Naive thymus-derived CD8-positive, alpha-beta T cell (primary cell): ENCODE measurements around the gene MLLT1. TPM values are rescaled to one million over a fixed set of nuclear protein-coding genes. Genes with fewer than 3 reads are reported as not detected.
"Not testable (repeated sequence)": the region's sequence is repeated elsewhere in the genome, so short reads cannot be mapped to it uniquely, and the experiment has no call there.

Experiments
- ATAC-seq, 2 donors: fragments of 150-1000 bp; cut with Tn5 transposase in 1 of 2; sonication (Bioruptor Pico), chemical (Tn5 transposase) in 1 of 2; 1 replicate in 1 of 2; 2 replicates in 1 of 2; pipeline ENCODE4 v1.10.0; 2021; ENCODE audit warnings: mild to moderate bottlenecking in 2 of 2, moderate library complexity in 2 of 2
- POLR2A ChIA-PET: fragments of 350-600 bp; sonication (Branson Sonifier 250); formaldehyde crosslinking; loops from one replicate; lab custom pipeline; 2021; ENCODE audit warnings: antibody characterized with exemption; lab: Charles Lee
- DNase-seq, 10 donors: peaks; one replicate each; pipeline versions ENCODE4 v3.0.0 to v3.0.0-alpha.2; 2020 to 2022
- H3K27ac Mint-ChIP-seq, 10 donors: one replicate each; pipeline ENCODE4 v1.8.0; 2020 to 2022; ENCODE audit warnings: mild to moderate bottlenecking in 10 of 10, mixed read lengths in 10 of 10, moderate library complexity in 4 of 10, inconsistent platforms in 1 of 10
- H3K27me3 Mint-ChIP-seq, 5 donors: one replicate each; pipeline ENCODE4 v1.8.0; 2021 to 2022; ENCODE audit warnings: mixed read lengths in 5 of 5
- H3K36me3 Mint-ChIP-seq, 3 donors: one replicate each; pipeline ENCODE4 v1.8.0; 2020 to 2022; ENCODE audit warnings: mixed read lengths in 3 of 3, mild to moderate bottlenecking in 2 of 3, inconsistent platforms in 1 of 3
- H3K4me1 Mint-ChIP-seq, 4 donors: one replicate each; pipeline ENCODE4 v1.8.0; 2021 to 2022; ENCODE audit warnings: mixed read lengths in 4 of 4
- H3K4me3 Mint-ChIP-seq, 10 donors: one replicate each; pipeline ENCODE4 v1.8.0; 2020 to 2022; ENCODE audit warnings: mild to moderate bottlenecking in 10 of 10, mixed read lengths in 10 of 10, moderate library complexity in 6 of 10, inconsistent platforms in 1 of 10
- H3K9me3 Mint-ChIP-seq, 9 donors: one replicate each; pipeline ENCODE4 v1.8.0; 2020 to 2022; ENCODE audit warnings: mixed read lengths in 9 of 9, mild to moderate bottlenecking in 3 of 9, inconsistent platforms in 1 of 9, moderate library complexity in 1 of 9
- polyA plus RNA-seq, 3 donors: library from polyadenylated mRNA; unstranded; fragments of 300-500 nt; fragmentation: Illumina TruSeq; gene quantifications; one replicate each; pipeline ENCODE4 v1.2.3, GENCODE V29; 2021
- total RNA-seq, 8 experiments: library from RNA in 2 of 8; stranded (reverse) in 2 of 8; gene quantifications; one replicate each; pipeline ENCODE4 v1.2.3 and lab custom pipeline; 2021 to 2026

Gene MLLT1
- total and polyA plus RNA-seq, 5 experiments from 2014 or later: 0.68 to 41.7 (median 2.7) TPM

DNA sequence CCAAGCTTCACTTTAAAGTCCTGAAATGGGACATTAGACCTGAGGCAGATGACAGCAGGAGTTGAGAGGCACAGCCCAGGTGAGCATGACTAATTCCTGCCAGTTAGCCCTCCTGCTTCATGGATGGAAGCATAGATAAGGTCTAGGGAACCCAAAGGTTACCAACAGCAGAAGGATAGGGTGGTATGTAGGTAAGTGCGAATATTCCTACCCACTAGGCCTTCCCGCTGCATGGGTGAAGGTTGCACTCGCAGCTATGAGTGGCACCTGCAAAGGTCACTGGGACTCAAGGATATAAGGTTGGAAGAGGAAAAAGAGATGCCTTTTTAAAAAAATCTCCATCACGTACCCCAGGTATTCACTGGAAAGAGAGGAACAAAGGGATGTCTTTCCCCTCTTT is 12.2 kb upstream of the MLLT1 start:
- Mint-ChIP-seq H3K27ac (no peak overlapping the region), H3K36me3 (peaks cover 4 to 38% (median 26%) of the 10 kb centered on the region in 3 donors), H3K4me1 (no peaks in the 10 kb centered on the region), H3K4me3 (no peak overlapping the region), H3K27me3 (peaks cover 0 to 1% (median 0%) of the 10 kb centered on the region in 5 donors), H3K9me3 (peaks cover 0 to 80% (median 20%) of the 10 kb centered on the region in 9 donors)
- no peak for ATAC-seq
- POLR2A ChIA-PET: no interaction called here
- DNase-seq: no peak

- H3K9me3 Mint-ChIP-seq: peaks cover 0 to 83% (median 17%) of the 10 kb centered on the region in 9 donors
- ATAC-seq (no peak), DNase-seq (no peak)
- H3K36me3 Mint-ChIP-seq: peaks cover 4 to 29% (median 23%) of the 10 kb centered on the region in 3 donors
- H3K27ac Mint-ChIP-seq: no peak overlapping the region
- no peak overlapping the region for H3K4me3 Mint-ChIP-seq
- POLR2A ChIA-PET: interaction anchor here (0.6 to 1.3 kb wide), 2 partner anchors 9 to 172 kb away, joined by 3 to 4 read pairs; no protein-coding TSS in a partner anchor
- peaks cover 0 to 1% (median 0%) of the 10 kb centered on the region in 5 donors for H3K27me3 Mint-ChIP-seq
- no peaks in the 10 kb centered on the region for H3K4me1 Mint-ChIP-seq
These were observed 9.0 kb upstream of the MLLT1 start for GRCh38 chr19:6288737-6289136.

GRCh38 chr19:6287269-6287885 is 7.6 kb upstream of the MLLT1 start:
- DNase-seq: no peak
- Mint-ChIP-seq H3K27me3 (peaks cover 0 to 1% (median 0%) of the 10 kb centered on the region in 5 donors), H3K27ac (no peak overlapping the region), H3K4me1 (no peaks in the 10 kb centered on the region), H3K36me3 (peaks cover 4 to 29% (median 18%) of the 10 kb centered on the region in 3 donors), H3K4me3 (no peak overlapping the region), H3K9me3 (peaks cover 0 to 74% (median 17%) of the 10 kb centered on the region in 9 donors)
- no peak for ATAC-seq
- POLR2A ChIA-PET: interaction anchor here (0.6 kb wide), 1 partner anchor 50 kb away, joined by 4 read pairs; no protein-coding TSS in a partner anchor

DNA sequence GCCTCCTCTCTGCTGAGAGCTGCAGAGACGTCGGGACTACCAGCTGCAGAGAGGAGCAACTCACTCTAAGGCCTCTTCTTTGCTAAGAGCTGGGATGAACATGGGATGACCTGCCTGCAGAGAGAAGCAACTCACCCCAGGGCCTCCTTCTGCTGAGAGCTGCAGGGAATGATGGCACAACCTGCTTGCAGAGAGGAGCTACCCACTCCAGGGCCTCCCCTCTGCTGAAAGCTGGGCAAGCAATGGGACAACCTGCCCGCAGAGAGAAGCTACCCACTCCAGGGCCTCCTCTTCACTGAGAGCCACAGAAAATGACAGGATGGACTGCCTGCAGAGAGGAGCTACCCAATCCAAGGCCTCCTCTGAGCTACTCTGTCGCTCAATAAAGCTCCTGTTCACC is 6.9 kb upstream of the MLLT1 start:
- H3K36me3 Mint-ChIP-seq: peaks cover 1 to 25% (median 18%) of the 10 kb centered on the region in 3 donors
- peaks cover 0 to 1% (median 0%) of the 10 kb centered on the region in 5 donors for H3K27me3 Mint-ChIP-seq
- H3K4me3 Mint-ChIP-seq: no peak overlapping the region
- POLR2A ChIA-PET: no interaction called here
- ATAC-seq (no peak), DNase-seq (no peak)
- H3K27ac Mint-ChIP-seq: no peak overlapping the region
- H3K4me1 Mint-ChIP-seq: no peaks in the 10 kb centered on the region
- peaks cover 0 to 67% (median 16%) of the 10 kb centered on the region in 9 donors for H3K9me3 Mint-ChIP-seq

GRCh38 chr19:6282393-6282792 is 2.6 kb upstream of the MLLT1 start:
- not testable (repeated sequence) for H3K27me3 Mint-ChIP-seq, H3K36me3 Mint-ChIP-seq, DNase-seq, H3K4me3 Mint-ChIP-seq, ATAC-seq, H3K27ac Mint-ChIP-seq
- Mint-ChIP-seq H3K4me1 (peaks cover 17 to 23% (median 20%) of the 10 kb centered on the region in 4 donors), H3K9me3 (peaks cover 0 to 24% (median 0%) of the 10 kb centered on the region in 9 donors)
- POLR2A ChIA-PET: interaction anchor here (0.6 kb wide), 1 partner anchor 83 kb away, joined by 3 read pairs; no protein-coding TSS in a partner anchor

- H3K9me3 Mint-ChIP-seq: no peaks in the 10 kb centered on the region
- DNase-seq (no peak), ATAC-seq (peak; percentile 52 to 54)
- peaks cover 29 to 52% (median 47%) of the 10 kb centered on the region in 4 donors for H3K4me1 Mint-ChIP-seq
- H3K4me3 Mint-ChIP-seq: peak overlapping the region in 7 of 10 donors; percentile 19 to 81 (median 40)
- POLR2A ChIA-PET: no interaction called here
- no peaks in the 10 kb centered on the region for H3K27me3 Mint-ChIP-seq
- no peaks in the 10 kb centered on the region for H3K36me3 Mint-ChIP-seq
- peak overlapping the region in 1 of 10 donors; percentile 94 for H3K27ac Mint-ChIP-seq
These were observed 200 bp downstream of the MLLT1 start for GRCh38 chr19:6279620-6279930.

DNA sequence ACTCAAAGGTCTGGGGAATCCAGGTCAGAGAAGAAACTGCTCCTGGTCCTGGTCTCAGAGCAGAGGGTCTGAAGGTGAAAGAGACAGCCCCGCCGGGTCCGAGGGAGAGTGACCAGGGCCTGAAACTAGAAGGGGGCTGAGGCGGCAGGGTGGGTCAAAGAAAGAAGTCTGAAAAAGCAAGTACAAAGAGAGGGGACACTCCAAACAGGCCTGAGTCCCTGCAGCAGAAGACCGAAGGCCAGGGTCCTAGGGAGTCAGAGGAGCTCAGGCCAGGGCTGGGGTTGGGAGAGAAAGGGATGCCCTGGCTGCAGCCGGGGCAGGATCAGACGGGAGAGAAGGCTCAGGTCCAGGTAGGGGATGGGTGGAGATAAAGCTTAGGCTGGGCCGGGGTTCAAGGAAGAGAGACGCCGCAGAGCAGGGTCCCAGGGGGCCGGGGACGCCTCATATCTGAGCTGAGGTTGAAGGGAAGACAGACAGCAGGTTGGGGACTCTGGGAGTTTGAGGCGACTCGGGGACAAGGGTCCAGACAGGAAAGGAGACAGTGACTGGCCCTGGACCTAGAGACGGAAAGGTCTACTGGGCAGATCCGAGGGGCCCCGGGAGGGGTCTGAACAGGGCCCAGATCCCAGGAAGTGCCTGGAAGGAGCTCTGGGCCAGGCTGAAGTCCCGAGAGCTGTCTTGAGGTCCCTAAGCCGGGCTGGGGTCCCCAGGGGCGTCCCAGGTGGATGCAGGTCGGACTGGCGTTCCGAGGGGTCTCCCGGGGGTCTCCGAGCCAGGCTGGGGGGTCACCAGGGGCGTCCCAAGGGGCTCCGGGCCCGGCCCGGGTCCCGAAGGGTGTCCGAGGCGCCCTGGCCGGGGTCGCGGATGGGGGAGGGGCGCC is 795 bp downstream of the MLLT1 start:
- no peak for ATAC-seq
- DNase-seq: peak in 7 of 10 donors; percentile 4 to 30 (median 25)
- H3K27ac Mint-ChIP-seq: peak overlapping the region; percentile 75 to 96 (median 92)
- H3K36me3 Mint-ChIP-seq: no peaks in the 10 kb centered on the region
- peak overlapping the region; percentile 79 to 97 (median 91) for H3K4me3 Mint-ChIP-seq
- POLR2A ChIA-PET: interaction anchor here (0.5 kb wide), 1 partner anchor 82 kb away, joined by 3 read pairs; no protein-coding TSS in a partner anchor
- H3K4me1 Mint-ChIP-seq: peaks cover 29 to 57% (median 53%) of the 10 kb centered on the region in 4 donors
- H3K9me3 Mint-ChIP-seq: no peaks in the 10 kb centered on the region
- no peaks in the 10 kb centered on the region for H3K27me3 Mint-ChIP-seq

GRCh38 chr19:6278051-6278450 is 1.7 kb downstream of the MLLT1 start:
- Mint-ChIP-seq H3K27me3 (no peaks in the 10 kb centered on the region), H3K36me3 (no peaks in the 10 kb centered on the region), H3K27ac (peak overlapping the region; percentile 75 to 96 (median 92)), H3K4me1 (peaks cover 30 to 67% (median 62%) of the 10 kb centered on the region in 4 donors), H3K9me3 (no peaks in the 10 kb centered on the region), H3K4me3 (peak overlapping the region; percentile 79 to 97 (median 91))
- no peak for ATAC-seq
- DNase-seq: peak in 1 of 10 donors; percentile 8
- POLR2A ChIA-PET: no interaction called here

DNA sequence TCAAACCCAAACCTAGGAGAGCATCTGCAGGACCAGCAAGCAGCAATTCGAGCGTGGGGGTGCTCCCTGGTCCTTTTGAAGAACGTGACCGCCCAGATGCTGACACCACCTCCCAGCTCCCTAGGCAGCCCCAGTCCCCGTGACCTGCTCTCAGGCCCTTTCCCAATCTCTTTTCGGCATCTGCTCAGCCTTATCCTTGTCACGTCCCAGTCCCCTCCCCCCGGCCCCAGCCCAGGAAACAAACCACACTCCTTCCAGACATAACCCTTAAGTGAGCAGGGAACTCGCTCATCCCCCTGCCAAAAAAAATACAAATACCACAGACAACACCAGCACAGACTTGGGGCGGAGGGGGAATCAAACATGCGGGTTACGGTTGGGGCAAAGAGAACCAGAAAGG is 3.3 kb downstream of the MLLT1 start:
- POLR2A ChIA-PET: no interaction called here
- DNase-seq: no peak
- H3K4me3 Mint-ChIP-seq: peak overlapping the region in 6 of 10 donors; percentile 6 to 59 (median 32)

GRCh38 chr19:6275170-6275744 is 4.5 kb downstream of the MLLT1 start:
- peak overlapping the region; percentile 29 to 86 (median 52) for H3K27ac Mint-ChIP-seq
- no peak for DNase-seq
- peak overlapping the region in 3 of 10 donors; percentile 7 to 50 (median 8) for H3K4me3 Mint-ChIP-seq
- H3K9me3 Mint-ChIP-seq: no peaks in the 10 kb centered on the region
- ATAC-seq: no peak
- no peaks in the 10 kb centered on the region for H3K27me3 Mint-ChIP-seq
- H3K4me1 Mint-ChIP-seq: peaks cover 42 to 82% (median 74%) of the 10 kb centered on the region in 4 donors
- peaks cover 0 to 16% (median 0%) of the 10 kb centered on the region in 3 donors for H3K36me3 Mint-ChIP-seq
- POLR2A ChIA-PET: no interaction called here

More for the DNA sequence above, 3.3 kb downstream of the MLLT1 start:
- ATAC-seq: no peak
- H3K4me1 Mint-ChIP-seq: peaks cover 40 to 79% (median 73%) of the 10 kb centered on the region in 4 donors
- H3K9me3 Mint-ChIP-seq: no peaks in the 10 kb centered on the region
- peaks cover 0 to 4% (median 0%) of the 10 kb centered on the region in 3 donors for H3K36me3 Mint-ChIP-seq
- no peaks in the 10 kb centered on the region for H3K27me3 Mint-ChIP-seq
- H3K27ac Mint-ChIP-seq: peak overlapping the region in 8 of 10 donors; percentile 6 to 93 (median 62)

GRCh38 chr19:6274756-6275155 is 5.0 kb downstream of the MLLT1 start:
- POLR2A ChIA-PET: no interaction called here

More at GRCh38 chr19:6274756-6275155, 5.0 kb downstream of the MLLT1 start:
- DNase-seq: no peak
- Mint-ChIP-seq H3K4me1 (peaks cover 43 to 82% (median 75%) of the 10 kb centered on the region in 4 donors), H3K4me3 (peak overlapping the region in 1 of 10 donors; percentile 14), H3K9me3 (no peaks in the 10 kb centered on the region), H3K36me3 (peaks cover 0 to 21% (median 1%) of the 10 kb centered on the region in 3 donors), H3K27ac (peak overlapping the region in 7 of 10 donors; percentile 19 to 86 (median 52)), H3K27me3 (no peaks in the 10 kb centered on the region)
- ATAC-seq: no peak
